Panc1 (cell line): ENCODE data around the gene FANCC. TPM values are rescaled to one million over a fixed set of nuclear protein-coding genes. Genes with fewer than 3 reads are reported as not detected.

Experiments used
- ATAC-seq: fragments of 200-7000 bp; cut with Tn5 transposase; 2 replicates; pipeline ENCODE4 v1.9.1; 2020; ENCODE audit warnings: mild to moderate bottlenecking, moderate library complexity
- BruUV-seq: library from RNA; stranded (reverse); fragments of 400-500 nt; replicated peaks from 2 replicates; lab custom pipeline; 2021; lab: Mats Ljungman, UMichigan
- CTCF ChIA-PET: fragments of 300-600 bp; sonication (Branson Sonifier 250); formaldehyde crosslinking; loops from one replicate; lab custom pipeline; 2022; ENCODE audit warnings: antibody characterized with exemption; lab: Charles Lee
- POLR2A ChIA-PET: fragments of 300-600 bp; sonication (Branson Sonifier 250); formaldehyde crosslinking; loops from one replicate; lab custom pipeline; 2022; ENCODE audit warnings: antibody characterized with exemption; lab: Charles Lee
- DNase-seq: peaks from one replicate; pipeline ENCODE4 v3.0.0-alpha.2; 2010; ENCODE audit warnings: low read depth, low spot score
- H3K27ac ChIP-seq: 2 replicates; pipeline ENCODE4 v1.5.1; 2011; ENCODE audit warnings: mild to moderate bottlenecking, low read length, inconsistent platforms
- H3K27me3 ChIP-seq: fragments of 200-500 bp; sonication (Bioruptor generic); 2 replicates; pipeline ENCODE4 v1.6.0; 2014; ENCODE audit warnings: low read length, inconsistent platforms; ENCODE audit not compliant: control insufficient read depth, insufficient read depth
- H3K36me3 ChIP-seq: fragments of 200-500 bp; sonication (Bioruptor generic); 2 replicates; pipeline ENCODE4 v1.5.1; 2014; ENCODE audit warnings: inconsistent platforms, mild to moderate bottlenecking, low read length, moderate library complexity; ENCODE audit not compliant: control insufficient read depth, insufficient read depth
- H3K4me1 ChIP-seq: 2 replicates; pipeline ENCODE4 v1.5.1; 2011; ENCODE audit warnings: inconsistent platforms, mild to moderate bottlenecking, low read length, moderate library complexity; ENCODE audit not compliant: control insufficient read depth, insufficient read depth
- H3K4me3 ChIP-seq, 2 experiments: 2 replicates each; pipeline ENCODE4 v1.5.1; 2011 to 2012; ENCODE audit warnings: low read depth in 2 of 2, low read length in 2 of 2, mild to moderate bottlenecking in 2 of 2, inconsistent platforms in 1 of 2, moderate library complexity in 1 of 2
- H3K9me3 ChIP-seq: fragments of 200-500 bp; sonication (Bioruptor generic); 2 replicates; pipeline ENCODE4 v1.5.1; 2014; ENCODE audit warnings: low read depth, mild to moderate bottlenecking, inconsistent platforms, low read length, moderate library complexity; ENCODE audit not compliant: control insufficient read depth, insufficient read depth
- POLR2AphosphoS5 ChIP-seq: IDR thresholded peaks from 2 replicates; pipeline ENCODE4 v1.6.1; 2012; ENCODE audit warnings: mild to moderate bottlenecking, low read depth, low read length, moderate library complexity
- SIN3A ChIP-seq: IDR thresholded peaks from 2 replicates; pipeline ENCODE4 v1.6.1; 2012; ENCODE audit warnings: low read depth, mild to moderate bottlenecking, low read length, moderate library complexity, borderline replicate concordance; ENCODE audit not compliant: insufficient read depth
- TCF7L2 ChIP-seq: IDR thresholded peaks from 2 replicates; pipeline ENCODE4 v1.6.1; 2011; ENCODE audit warnings: mild to moderate bottlenecking, low read depth, low read length, inconsistent platforms
- in situ Hi-C: cut with HindIII; loops from 2 replicates; pipeline ENCODE4 v1.10.0; 2016; ENCODE audit warnings: low sequenced_read_pairs, low pct_unique_long_range_greater_than_20kb
- intact Hi-C: fragments of 100-400 bp; cut with micrococcal nuclease; formaldehyde crosslinking; loops from one replicate; pipeline ENCODE4 v1.10.0; 2022; ENCODE audit not compliant: unreplicated experiment
- total RNA-seq: library from RNA; stranded (reverse); gene quantifications from one replicate; pipeline ENCODE4 v1.2.1, GENCODE V29; 2021; ENCODE audit not compliant: unreplicated experiment
- TF ChIP-seq, protein P1 (sequence below), 2 experiments: IDR thresholded peaks; 2 replicates each; pipeline ENCODE4 v1.6.1; 2011 to 2012; ENCODE audit warnings: low read depth in 2 of 2, control low read depth in 1 of 2, low read length in 1 of 2, mild to moderate bottlenecking in 1 of 2, moderate library complexity in 1 of 2; ENCODE audit not compliant: insufficient read depth in 1 of 2
- TF ChIP-seq, protein P2 (sequence below): fragments of 450-650 bp; IDR thresholded peaks from 2 replicates; pipeline ENCODE4 v1.5.1; 2017; ENCODE audit warnings: mild to moderate bottlenecking

The FANCC gene
- total RNA-seq, 1 experiment from 2014 or later: 17.8 TPM

- in situ Hi-C loops: no loop called here
- POLR2A ChIA-PET: no interaction called here
Measured at GRCh38 chr9:95176755-95177319, 140.7 kb downstream of the FANCC start.

GRCh38 chr9:95175523-95175922 lies 142.0 kb downstream of the FANCC start:
- H3K9me3 ChIP-seq: no peaks in the 10 kb centered on the region
- no TSS peak for BruUV-seq
- H3K4me3 ChIP-seq: no peak overlapping the region
- H3K27ac ChIP-seq: no peak overlapping the region
- no peaks in the 10 kb centered on the region for H3K4me1 ChIP-seq
- POLR2A ChIA-PET: no interaction called here
- CTCF ChIA-PET: no interaction called here
- ATAC-seq: no peak
- H3K27me3 ChIP-seq: no peaks in the 10 kb centered on the region
- TF ChIP-seq, protein P1, sequence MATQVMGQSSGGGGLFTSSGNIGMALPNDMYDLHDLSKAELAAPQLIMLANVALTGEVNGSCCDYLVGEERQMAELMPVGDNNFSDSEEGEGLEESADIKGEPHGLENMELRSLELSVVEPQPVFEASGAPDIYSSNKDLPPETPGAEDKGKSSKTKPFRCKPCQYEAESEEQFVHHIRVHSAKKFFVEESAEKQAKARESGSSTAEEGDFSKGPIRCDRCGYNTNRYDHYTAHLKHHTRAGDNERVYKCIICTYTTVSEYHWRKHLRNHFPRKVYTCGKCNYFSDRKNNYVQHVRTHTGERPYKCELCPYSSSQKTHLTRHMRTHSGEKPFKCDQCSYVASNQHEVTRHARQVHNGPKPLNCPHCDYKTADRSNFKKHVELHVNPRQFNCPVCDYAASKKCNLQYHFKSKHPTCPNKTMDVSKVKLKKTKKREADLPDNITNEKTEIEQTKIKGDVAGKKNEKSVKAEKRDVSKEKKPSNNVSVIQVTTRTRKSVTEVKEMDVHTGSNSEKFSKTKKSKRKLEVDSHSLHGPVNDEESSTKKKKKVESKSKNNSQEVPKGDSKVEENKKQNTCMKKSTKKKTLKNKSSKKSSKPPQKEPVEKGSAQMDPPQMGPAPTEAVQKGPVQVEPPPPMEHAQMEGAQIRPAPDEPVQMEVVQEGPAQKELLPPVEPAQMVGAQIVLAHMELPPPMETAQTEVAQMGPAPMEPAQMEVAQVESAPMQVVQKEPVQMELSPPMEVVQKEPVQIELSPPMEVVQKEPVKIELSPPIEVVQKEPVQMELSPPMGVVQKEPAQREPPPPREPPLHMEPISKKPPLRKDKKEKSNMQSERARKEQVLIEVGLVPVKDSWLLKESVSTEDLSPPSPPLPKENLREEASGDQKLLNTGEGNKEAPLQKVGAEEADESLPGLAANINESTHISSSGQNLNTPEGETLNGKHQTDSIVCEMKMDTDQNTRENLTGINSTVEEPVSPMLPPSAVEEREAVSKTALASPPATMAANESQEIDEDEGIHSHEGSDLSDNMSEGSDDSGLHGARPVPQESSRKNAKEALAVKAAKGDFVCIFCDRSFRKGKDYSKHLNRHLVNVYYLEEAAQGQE (IDR thresholded peaks at IDR 0.05; ENCODE audit: insufficient read depth in 1 of 2, low read depth in 2 of 2, low read length in 1 of 2): no peak
- TF ChIP-seq SIN3A: no peak
- TF ChIP-seq POLR2AphosphoS5: no peak
- TF ChIP-seq, protein P2, sequence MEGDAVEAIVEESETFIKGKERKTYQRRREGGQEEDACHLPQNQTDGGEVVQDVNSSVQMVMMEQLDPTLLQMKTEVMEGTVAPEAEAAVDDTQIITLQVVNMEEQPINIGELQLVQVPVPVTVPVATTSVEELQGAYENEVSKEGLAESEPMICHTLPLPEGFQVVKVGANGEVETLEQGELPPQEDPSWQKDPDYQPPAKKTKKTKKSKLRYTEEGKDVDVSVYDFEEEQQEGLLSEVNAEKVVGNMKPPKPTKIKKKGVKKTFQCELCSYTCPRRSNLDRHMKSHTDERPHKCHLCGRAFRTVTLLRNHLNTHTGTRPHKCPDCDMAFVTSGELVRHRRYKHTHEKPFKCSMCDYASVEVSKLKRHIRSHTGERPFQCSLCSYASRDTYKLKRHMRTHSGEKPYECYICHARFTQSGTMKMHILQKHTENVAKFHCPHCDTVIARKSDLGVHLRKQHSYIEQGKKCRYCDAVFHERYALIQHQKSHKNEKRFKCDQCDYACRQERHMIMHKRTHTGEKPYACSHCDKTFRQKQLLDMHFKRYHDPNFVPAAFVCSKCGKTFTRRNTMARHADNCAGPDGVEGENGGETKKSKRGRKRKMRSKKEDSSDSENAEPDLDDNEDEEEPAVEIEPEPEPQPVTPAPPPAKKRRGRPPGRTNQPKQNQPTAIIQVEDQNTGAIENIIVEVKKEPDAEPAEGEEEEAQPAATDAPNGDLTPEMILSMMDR: no peak
- no peak for TF ChIP-seq TCF7L2
- in situ Hi-C loops (no loop called here), intact Hi-C loops (no loop called here)
- H3K36me3 ChIP-seq: no peaks in the 10 kb centered on the region
- DNase-seq: no peak

More at GRCh38 chr9:95176755-95177319, 140.7 kb downstream of the FANCC start:
- no peaks in the 10 kb centered on the region for H3K36me3 ChIP-seq
- CTCF ChIA-PET: no interaction called here
- no peaks in the 10 kb centered on the region for H3K4me1 ChIP-seq
- no peak for ATAC-seq
- intact Hi-C loops: no loop called here
- TF ChIP-seq SIN3A: no peak
- TF ChIP-seq, protein P1 (IDR thresholded peaks at IDR 0.05; ENCODE audit: insufficient read depth in 1 of 2, low read depth in 2 of 2, low read length in 1 of 2): no peak
- no peak for TF ChIP-seq POLR2AphosphoS5
- no peaks in the 10 kb centered on the region for H3K27me3 ChIP-seq
- no peak overlapping the region for H3K4me3 ChIP-seq
- no TSS peak for BruUV-seq
- H3K27ac ChIP-seq: no peak overlapping the region
- no peak for DNase-seq
- H3K9me3 ChIP-seq: no peaks in the 10 kb centered on the region
